Activated naive CD8-positive, alpha-beta T cell treated with anti-CD3 and anti-CD28 coated beads for 36 hours (primary cell): Measurements from ENCODE around the gene NTN5. TPM values are rescaled to one million over a fixed set of nuclear protein-coding genes. Genes with fewer than 3 reads are reported as not detected.

Experiments used
- DNase-seq: peaks from one replicate; pipeline ENCODE4 v3.0.0; 2021
- H3K27ac Mint-ChIP-seq: one replicate; pipeline ENCODE4 v1.8.0; 2022; ENCODE audit warnings: mild to moderate bottlenecking, moderate library complexity, mixed read lengths
- H3K27me3 Mint-ChIP-seq: one replicate; pipeline ENCODE4 v1.8.0; 2022; ENCODE audit warnings: mild to moderate bottlenecking, mixed read lengths
- H3K36me3 Mint-ChIP-seq: one replicate; pipeline ENCODE4 v1.8.0; 2021; ENCODE audit warnings: mild to moderate bottlenecking, mixed read lengths
- H3K4me1 Mint-ChIP-seq: one replicate; pipeline ENCODE4 v1.8.0; 2021; ENCODE audit warnings: mixed read lengths
- H3K4me3 Mint-ChIP-seq: one replicate; pipeline ENCODE4 v1.8.0; 2022; ENCODE audit warnings: mild to moderate bottlenecking, moderate library complexity, mixed read lengths
- H3K9me3 Mint-ChIP-seq: one replicate; pipeline ENCODE4 v1.8.0; 2022; ENCODE audit warnings: mixed read lengths
- total RNA-seq, 2 experiments: library from RNA; stranded (reverse); gene quantifications; one replicate each; pipeline ENCODE4 v1.2.3, GENCODE V29; 2021

NTN5 gene
- total RNA-seq, 2 experiments from 2014 or later = 0.21 to 0.24 TPM

DNA sequence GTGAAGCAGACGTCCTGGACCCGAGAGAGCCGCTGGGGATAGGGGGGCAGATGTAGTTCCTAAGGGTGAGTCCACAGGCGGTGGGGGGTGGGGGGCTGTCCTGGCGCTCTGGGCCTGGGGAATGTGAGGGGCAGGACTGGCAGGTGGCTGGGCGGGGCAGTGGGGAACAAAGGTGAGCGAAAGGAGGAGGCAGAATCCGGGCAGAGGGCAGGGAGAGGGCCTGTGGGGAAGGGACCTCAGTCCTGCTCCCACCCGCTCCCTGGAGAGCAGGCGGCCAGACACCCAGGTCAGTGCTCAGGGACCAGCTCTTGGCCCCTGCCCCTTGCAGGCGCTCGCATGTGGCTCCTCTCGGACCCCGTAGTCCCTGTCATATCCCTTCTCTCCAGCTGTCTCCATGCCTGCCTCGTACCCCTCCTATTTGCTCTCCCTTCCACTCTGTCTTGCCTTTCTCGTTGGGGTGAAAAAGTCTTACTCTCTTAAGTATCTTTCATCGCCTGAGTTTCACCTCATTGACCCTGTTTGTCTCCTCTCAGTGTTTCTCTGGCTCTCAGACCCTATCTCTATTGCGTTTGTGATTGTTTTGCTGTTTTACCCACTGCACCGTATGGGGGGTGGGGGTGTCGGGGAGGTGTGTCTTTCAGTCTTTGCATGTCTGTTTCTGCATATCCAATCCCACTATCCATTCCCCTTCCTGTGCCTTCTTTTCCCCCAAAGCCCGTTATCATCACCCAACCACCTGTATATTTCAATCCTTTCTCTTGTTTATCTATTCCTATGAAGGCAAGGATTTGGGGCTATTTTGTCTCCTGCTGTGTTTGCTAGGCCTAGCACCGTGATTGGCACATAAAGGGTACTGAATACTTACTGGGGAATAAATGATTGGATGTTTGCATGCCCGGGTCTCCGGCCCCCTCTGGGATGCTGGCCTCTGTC lies 47.8 kb downstream of the NTN5 start:
- peaks cover 19% of the 10 kb centered on the region for H3K36me3 Mint-ChIP-seq
- peak overlapping the region; percentile 85 for H3K4me3 Mint-ChIP-seq
- H3K4me1 Mint-ChIP-seq = peaks cover 35% of the 10 kb centered on the region
- DNase-seq = no peak
- no peaks in the 10 kb centered on the region for H3K9me3 Mint-ChIP-seq
- no peaks in the 10 kb centered on the region for H3K27me3 Mint-ChIP-seq
- peak overlapping the region; percentile 93 for H3K27ac Mint-ChIP-seq

DNA sequence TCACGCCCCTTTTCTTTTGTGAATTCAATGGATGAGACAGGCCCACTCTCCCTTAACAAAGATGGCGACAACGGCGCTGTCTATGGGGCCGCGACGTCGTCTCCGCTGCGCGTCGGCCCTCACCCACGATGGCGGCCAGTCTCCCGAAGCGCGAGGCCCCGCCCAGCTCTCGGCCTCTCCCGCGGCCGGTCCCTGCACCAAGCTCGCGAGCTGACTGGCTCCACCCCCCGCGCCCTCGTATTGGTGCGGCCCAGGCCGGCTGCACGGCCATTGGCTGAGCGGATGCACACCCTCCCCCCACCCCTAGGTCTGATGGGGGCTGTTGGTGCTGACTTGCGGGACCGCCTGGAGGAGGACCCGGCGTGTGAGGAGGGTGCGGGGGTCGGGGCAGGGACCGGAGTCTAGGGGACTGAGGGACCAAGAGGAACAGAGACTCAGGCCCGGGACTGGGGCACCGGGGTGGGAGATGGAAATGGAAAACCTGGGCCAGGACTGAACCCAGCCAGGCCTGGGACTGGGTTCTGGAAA lies 48.7 kb downstream of the NTN5 start:
- Mint-ChIP-seq H3K4me3 (peak overlapping the region; percentile 85), H3K27ac (peak overlapping the region; percentile 93), H3K4me1 (peaks cover 42% of the 10 kb centered on the region), H3K9me3 (no peaks in the 10 kb centered on the region), H3K36me3 (peaks cover 19% of the 10 kb centered on the region), H3K27me3 (no peaks in the 10 kb centered on the region)
- peak; percentile 100 for DNase-seq

DNA sequence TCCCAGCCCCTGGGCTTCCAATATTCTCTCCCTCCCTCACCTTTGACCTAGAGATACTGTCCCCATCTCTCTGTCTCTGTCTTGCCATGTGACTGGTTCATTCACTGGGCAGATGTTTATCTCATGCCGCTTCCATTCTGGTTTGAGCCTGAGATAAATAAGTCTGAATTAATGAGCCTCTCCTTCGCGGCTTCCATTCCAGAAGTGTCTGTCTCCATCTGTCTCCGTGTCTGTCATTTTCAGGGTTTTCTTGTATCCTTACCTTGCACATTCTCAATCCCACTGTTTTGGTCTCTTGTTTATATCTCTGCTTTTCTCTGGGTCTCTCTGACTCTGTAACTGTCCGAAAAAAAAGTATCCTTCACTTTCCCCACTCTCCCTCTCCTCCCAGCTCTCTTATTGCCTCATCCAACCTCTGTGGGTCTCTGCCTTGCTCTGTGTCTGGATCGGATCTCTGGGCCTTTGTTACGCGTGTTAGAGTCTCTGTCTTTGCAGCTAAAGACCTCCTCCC lies 49.2 kb downstream of the NTN5 start:
- Mint-ChIP-seq H3K36me3 (peaks cover 25% of the 10 kb centered on the region), H3K4me1 (peaks cover 42% of the 10 kb centered on the region)

DNA sequence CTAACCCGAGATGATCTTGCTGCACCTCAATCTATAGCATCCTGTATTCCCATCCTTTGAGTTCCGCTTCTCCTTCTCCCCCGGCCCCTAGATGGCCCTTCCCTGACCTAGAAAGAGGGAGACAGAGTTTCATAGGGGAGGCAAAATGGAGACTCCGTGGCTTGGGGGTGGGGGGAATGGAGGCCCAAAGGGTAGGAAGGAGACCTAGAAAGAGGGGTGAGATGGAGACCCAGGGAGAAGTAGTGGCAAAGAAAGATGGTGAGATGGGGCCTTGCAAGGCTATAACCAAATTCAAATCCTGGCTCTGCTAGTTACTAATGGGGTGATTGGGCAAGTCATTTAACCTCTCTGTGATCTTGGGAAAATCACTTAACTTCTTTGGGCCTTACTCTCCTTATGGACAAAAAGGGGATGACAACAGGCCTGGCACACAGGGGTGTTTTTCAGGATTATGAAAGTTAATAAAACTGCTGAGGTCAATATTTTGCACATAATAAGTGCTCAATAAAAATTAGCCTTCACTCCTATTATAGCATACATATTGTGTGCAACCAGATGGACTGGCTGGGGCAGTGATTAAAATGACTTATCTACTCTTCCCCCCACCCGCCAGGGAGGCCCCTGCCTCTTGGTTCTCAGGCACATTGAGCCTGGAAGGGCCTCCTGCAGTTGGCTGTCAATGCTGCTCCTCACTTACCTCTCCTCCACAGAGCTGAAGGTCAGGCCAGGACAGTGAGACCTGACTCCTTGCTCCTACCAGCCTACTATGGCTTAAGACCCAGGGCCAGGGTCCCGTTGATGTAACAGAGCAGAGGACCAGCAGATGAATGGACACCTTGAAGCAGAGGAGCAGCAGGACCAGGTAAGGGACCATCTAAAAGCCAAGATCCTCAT lies 52.9 kb downstream of the NTN5 start:
- H3K4me3 Mint-ChIP-seq = peak overlapping the region; percentile 97
- peaks cover 53% of the 10 kb centered on the region for H3K36me3 Mint-ChIP-seq
- peaks cover 41% of the 10 kb centered on the region for H3K4me1 Mint-ChIP-seq
- DNase-seq = no peak
- peak overlapping the region; percentile 99 for H3K27ac Mint-ChIP-seq
- no peaks in the 10 kb centered on the region for H3K27me3 Mint-ChIP-seq
- H3K9me3 Mint-ChIP-seq = no peaks in the 10 kb centered on the region

More for the DNA sequence above, 49.2 kb downstream of the NTN5 start:
- peak overlapping the region; percentile 93 for H3K27ac Mint-ChIP-seq
- H3K9me3 Mint-ChIP-seq = no peaks in the 10 kb centered on the region
- H3K4me3 Mint-ChIP-seq = peak overlapping the region; percentile 85
- no peak for DNase-seq
- no peaks in the 10 kb centered on the region for H3K27me3 Mint-ChIP-seq

DNA sequence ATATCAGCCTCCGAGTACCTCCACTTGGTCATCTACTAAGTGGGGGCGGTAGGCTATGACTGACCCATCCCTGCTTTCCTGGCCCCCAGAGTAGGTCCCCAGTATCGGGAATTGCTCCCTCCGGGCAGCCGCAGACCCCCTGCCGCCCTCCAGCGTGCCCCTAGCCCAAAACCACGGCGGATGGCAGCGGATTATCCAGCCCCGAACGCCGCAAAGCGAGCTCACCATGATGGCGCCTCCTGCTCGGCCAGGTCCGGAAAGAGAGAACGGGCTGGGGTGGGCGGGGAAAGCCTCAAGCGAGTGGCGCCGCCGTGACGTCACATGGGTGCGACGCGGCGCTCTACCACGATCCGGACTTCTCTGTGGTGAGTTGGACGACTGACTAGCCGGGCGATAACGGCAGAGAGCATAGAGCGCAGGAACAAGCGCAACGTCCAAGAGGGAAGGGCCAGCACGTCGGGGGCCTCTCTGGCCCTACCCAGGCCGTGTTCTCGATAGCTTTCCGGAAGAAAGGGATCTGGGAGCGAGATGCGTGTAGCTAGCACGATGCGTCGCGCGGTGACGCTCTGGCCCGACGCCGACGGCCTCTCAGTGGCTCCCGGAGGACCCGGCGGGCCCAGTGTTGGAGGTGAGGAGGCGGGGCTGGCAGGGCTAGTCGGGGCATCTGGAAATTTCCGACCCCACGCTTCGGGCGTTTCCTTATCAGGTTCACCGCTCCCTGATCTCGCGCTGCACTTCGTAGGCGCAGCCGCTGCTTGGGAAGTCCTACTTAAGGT lies 53.7 kb downstream of the NTN5 start, which contains the start of the genes RPL18 and SPHK2:
RPL18 (minus strand) TSS at position 263 of the 776 bp plus-strand sequence; CDS start at position 228, 35 bp downstream.
SPHK2 (plus strand) TSS at position 591 of the 776 bp plus-strand sequence. CDS start 1,009 bp downstream, outside the sequence.
- DNase-seq = peak; percentile 97
- H3K36me3 Mint-ChIP-seq = peaks cover 56% of the 10 kb centered on the region
- H3K27me3 Mint-ChIP-seq = no peaks in the 10 kb centered on the region
- H3K4me1 Mint-ChIP-seq = peaks cover 37% of the 10 kb centered on the region
- no peaks in the 10 kb centered on the region for H3K9me3 Mint-ChIP-seq
- peak within 1 kb of the TSS; percentile 97 for H3K4me3 Mint-ChIP-seq
- H3K27ac Mint-ChIP-seq = peak within 1 kb of the TSS; percentile 99

DNA sequence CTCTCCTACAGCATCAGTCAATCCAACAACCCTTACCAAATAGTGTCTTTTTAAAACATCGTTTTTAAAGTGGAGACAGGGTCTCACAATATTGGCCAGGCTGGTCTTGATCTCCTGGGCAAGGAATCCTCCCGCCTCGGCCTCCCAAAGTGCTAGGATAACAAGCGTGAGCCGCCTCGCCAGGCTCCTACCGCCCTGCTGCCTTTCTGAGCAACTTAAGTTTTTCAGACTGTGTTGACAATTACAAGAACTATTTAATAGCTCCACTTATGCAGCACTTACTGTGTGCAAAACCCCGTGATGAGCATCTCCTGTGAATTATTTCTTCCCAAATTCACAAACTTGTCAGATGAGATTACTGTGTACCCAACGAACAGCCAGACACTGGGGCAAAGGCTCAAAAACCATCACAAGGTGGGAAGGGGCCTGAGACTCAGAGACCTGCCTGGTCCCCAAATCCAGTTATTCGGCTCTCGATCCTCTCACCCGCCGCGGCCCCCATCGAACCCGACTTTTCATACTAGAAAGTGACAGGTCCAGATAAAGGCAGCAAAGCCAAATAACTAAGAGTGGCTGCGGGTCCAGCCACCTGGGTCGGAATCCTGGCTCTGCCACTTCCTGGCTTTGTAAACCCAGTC lies 54.4 kb downstream of the NTN5 start:
- no peaks in the 10 kb centered on the region for H3K9me3 Mint-ChIP-seq
- peaks cover 57% of the 10 kb centered on the region for H3K36me3 Mint-ChIP-seq
- peak overlapping the region; percentile 97 for H3K4me3 Mint-ChIP-seq
- H3K4me1 Mint-ChIP-seq = peaks cover 36% of the 10 kb centered on the region
- H3K27me3 Mint-ChIP-seq = no peaks in the 10 kb centered on the region
- H3K27ac Mint-ChIP-seq = peak overlapping the region; percentile 99
- no peak for DNase-seq

GRCh38 chr19:48617146-48617937 lies 55.5 kb downstream of the NTN5 start:
- Mint-ChIP-seq H3K27me3 (no peaks in the 10 kb centered on the region), H3K9me3 (no peaks in the 10 kb centered on the region), H3K27ac (peak overlapping the region; percentile 99), H3K36me3 (peaks cover 56% of the 10 kb centered on the region), H3K4me3 (peak overlapping the region; percentile 97), H3K4me1 (peaks cover 32% of the 10 kb centered on the region)
- DNase-seq = no peak

GRCh38 chr19:48616491-48617056 lies 56.2 kb downstream of the NTN5 start:
- peaks cover 28% of the 10 kb centered on the region for H3K4me1 Mint-ChIP-seq
- peak overlapping the region; percentile 97 for H3K4me3 Mint-ChIP-seq
- no peaks in the 10 kb centered on the region for H3K9me3 Mint-ChIP-seq
- peak overlapping the region; percentile 99 for H3K27ac Mint-ChIP-seq
- DNase-seq = no peak
- no peaks in the 10 kb centered on the region for H3K27me3 Mint-ChIP-seq
- H3K36me3 Mint-ChIP-seq = peaks cover 53% of the 10 kb centered on the region

GRCh38 chr19:48616041-48616436 lies 56.8 kb downstream of the NTN5 start:
- DNase-seq = no peak
- H3K27ac Mint-ChIP-seq = peak overlapping the region; percentile 99
- peaks cover 25% of the 10 kb centered on the region for H3K4me1 Mint-ChIP-seq
- no peaks in the 10 kb centered on the region for H3K27me3 Mint-ChIP-seq
- peak overlapping the region; percentile 97 for H3K4me3 Mint-ChIP-seq
- peaks cover 50% of the 10 kb centered on the region for H3K36me3 Mint-ChIP-seq
- H3K9me3 Mint-ChIP-seq = no peaks in the 10 kb centered on the region

DNA sequence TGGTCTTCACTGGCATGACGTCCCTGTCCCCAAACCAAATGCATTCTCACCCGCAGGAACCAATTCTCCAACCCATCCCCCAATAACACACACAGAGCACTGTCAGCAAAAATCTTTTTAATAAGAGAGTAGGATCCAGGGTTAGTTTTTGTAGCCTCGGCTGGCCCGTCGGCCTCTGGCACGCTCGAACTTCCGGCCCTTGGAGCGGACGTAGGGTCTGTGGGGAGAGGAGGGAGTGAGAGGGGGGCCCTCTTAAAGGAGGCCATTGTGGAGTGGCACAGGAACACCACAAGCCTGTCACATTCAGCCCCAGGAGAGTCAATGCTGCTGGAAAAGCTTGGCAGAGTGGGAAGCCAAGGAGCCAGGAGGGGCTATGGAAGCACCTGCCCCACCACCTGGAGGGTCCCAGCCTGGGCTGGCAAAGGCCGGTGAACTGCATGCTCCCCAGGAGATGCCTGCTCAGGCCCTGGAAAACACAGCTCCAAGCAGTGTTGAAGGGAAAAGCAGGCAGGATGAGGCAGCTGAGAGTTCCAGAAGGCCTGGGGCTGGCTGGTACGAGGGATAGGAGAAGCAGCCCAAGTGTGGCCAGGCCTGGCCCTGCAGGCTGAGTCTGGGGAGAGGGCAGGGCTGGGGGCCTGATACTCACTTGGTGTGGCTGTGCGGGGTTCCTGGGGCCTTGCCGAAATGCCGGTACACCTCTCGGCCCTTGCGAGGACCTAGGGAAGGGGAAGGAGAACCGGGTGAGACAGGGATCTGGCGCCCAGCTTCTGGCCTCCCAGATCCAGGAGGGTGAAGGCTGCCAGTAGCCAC lies 57.4 kb downstream of the NTN5 start:
- Mint-ChIP-seq H3K27ac (peak overlapping the region; percentile 32), H3K27me3 (no peaks in the 10 kb centered on the region), H3K4me3 (peak overlapping the region; percentile 37), H3K36me3 (peaks cover 50% of the 10 kb centered on the region), H3K4me1 (peaks cover 25% of the 10 kb centered on the region), H3K9me3 (no peaks in the 10 kb centered on the region)
- DNase-seq = no peak

- no peaks in the 10 kb centered on the region for H3K9me3 Mint-ChIP-seq
- peaks cover 18% of the 10 kb centered on the region for H3K4me1 Mint-ChIP-seq
- DNase-seq = no peak
- no peaks in the 10 kb centered on the region for H3K27me3 Mint-ChIP-seq
- peak within 1 kb of the TSS; percentile 60 for H3K27ac Mint-ChIP-seq
- peaks cover 45% of the 10 kb centered on the region for H3K36me3 Mint-ChIP-seq
- peak within 1 kb of the TSS; percentile 37 for H3K4me3 Mint-ChIP-seq
Measured at GRCh38 chr19:48614436-48615230, 58.2 kb downstream of the NTN5 start, which contains the start of gene FAM83E. Gene FAM83E (minus strand): TSS chr19:48615076. CDS start chr19:48613372, 1,704 bp downstream.
